Tibial nerve (tissue), 4 donors: ENCODE data around the gene TGFB1. TPM values are rescaled to one million over a fixed set of nuclear protein-coding genes. Genes with fewer than 3 reads are reported as not detected.
A peak's percentile ranks its signal among the peaks of the same experiment; 100 is the strongest.

Experiments used
- DNase-seq, 2 donors: peaks; one replicate each; pipeline ENCODE4 v3.0.0-alpha.2; 2019; ENCODE audit warnings: low spot score in 2 of 2
- H3K27ac ChIP-seq, 4 donors: fragments of 200-600 bp; sonication (generic) in 3 of 4; one replicate each; pipeline ENCODE4 v1.5.1; 2017 to 2019; ENCODE audit warnings: mild to moderate bottlenecking in 1 of 4
- H3K27me3 ChIP-seq, 2 donors: fragments of 200-600 bp; sonication (generic) in 1 of 2; one replicate each; pipeline versions ENCODE4 v1.5.1 to v1.6.0; 2017 to 2019
- H3K36me3 ChIP-seq, 3 donors: fragments of 200-600 bp; sonication (generic); one replicate each; pipeline ENCODE4 v1.5.1; 2018 to 2019
- H3K4me1 ChIP-seq, 4 donors: fragments of 200-600 bp; sonication (generic) in 3 of 4; one replicate each; pipeline ENCODE4 v1.5.1; 2017 to 2019
- H3K4me3 ChIP-seq, 4 donors: fragments of 200-600 bp; sonication (generic) in 3 of 4; one replicate each; pipeline ENCODE4 v1.5.1; 2017 to 2019; ENCODE audit warnings: mild to moderate bottlenecking in 1 of 4, moderate library complexity in 1 of 4
- H3K9me3 ChIP-seq, 4 donors: fragments of 200-600 bp; sonication (generic) in 3 of 4; one replicate each; pipeline ENCODE4 v1.5.1; 2017 to 2019
- CTCF ChIP-seq, 5 experiments: fragments of 200-600 bp in 3 of 5; fragments of 450-650 bp in 2 of 5; sonication (generic) in 3 of 5; IDR thresholded peaks; one replicate each; pipeline ENCODE4 v1.5.1; 2016 to 2019; ENCODE audit warnings: antibody characterized with exemption in 5 of 5, mild to moderate bottlenecking in 3 of 5, moderate library complexity in 2 of 5
- EP300 ChIP-seq, 2 donors: sonication (generic); formaldehyde crosslinking; IDR thresholded peaks; one replicate each; pipeline ENCODE4 v1.6.1; 2017; ENCODE audit warnings: antibody characterized with exemption in 2 of 2, mild to moderate bottlenecking in 1 of 2
- POLR2A ChIP-seq, 2 donors: fragments of 450-650 bp; IDR thresholded peaks; one replicate each; pipeline ENCODE4 v1.6.1; 2017; ENCODE audit warnings: antibody characterized with exemption in 2 of 2, mild to moderate bottlenecking in 2 of 2, moderate library complexity in 2 of 2
- WGBS, 2 donors: methylation state at CpG; one replicate each; pipeline ENCODE4 v1.1.5; 2018; 5-methylcytosine and 5-hydroxymethylcytosine counted together
- total RNA-seq, 4 donors: library from RNA; depleted of rRNA; stranded (reverse); fragments of >200 nt; gene quantifications; one replicate each; pipeline ENCODE4 v1.1.0, GENCODE V29; 2016

The TGFB1 gene
- total RNA-seq, 4 donors from 2014 or later: 14.6 to 31.8 (median 23.9) TPM

- no peak for DNase-seq
- TF ChIP-seq CTCF (IDR thresholded peaks at IDR 0.05) (no peak), POLR2A (IDR thresholded peaks at IDR 0.05) (no peak), EP300 (IDR thresholded peaks at IDR 0.05) (no peak)
- Histone ChIP-seq H3K36me3 (no peaks in the 10 kb centered on the region), H3K27me3 (no peaks in the 10 kb centered on the region), H3K9me3 (no peaks in the 10 kb centered on the region), H3K4me3 (peak overlapping the region; percentile 53 to 87 (median 86)), H3K27ac (peak overlapping the region; percentile 95 to 100 (median 98)), H3K4me1 (peaks cover 0 to 21% (median 9%) of the 10 kb centered on the region in 4 donors)
- 75 to 77% methylated on average over 14 of the region's 14 CpGs for WGBS, 2 donors
These were observed 11.0 kb upstream of the TGFB1 start for GRCh38 chr19:41364524-41365391.

- Histone ChIP-seq H3K27ac (peak within 1 kb of the TSS; percentile 95 to 100 (median 98)), H3K4me1 (peaks cover 0 to 21% (median 9%) of the 10 kb centered on the region in 4 donors), H3K4me3 (peak within 1 kb of the TSS; percentile 53 to 87 (median 86)), H3K36me3 (no peaks in the 10 kb centered on the region), H3K9me3 (no peaks in the 10 kb centered on the region), H3K27me3 (no peaks in the 10 kb centered on the region)
- peak; percentile 42 to 84 for TF ChIP-seq POLR2A (IDR thresholded peaks at IDR 0.05)
- TF ChIP-seq CTCF (IDR thresholded peaks at IDR 0.05): no peak
- peak; percentile 94 to 99 for TF ChIP-seq EP300 (IDR thresholded peaks at IDR 0.05)
- 1 to 2% methylated on average over 50 to 53 of the region's 56 CpGs for WGBS, 2 donors
- DNase-seq: peak; percentile 97 to 98
These were observed 10.2 kb upstream of the TGFB1 start, which contains the start of gene B9D2 for GRCh38 chr19:41363753-41364523. Gene B9D2 (minus strand): TSS chr19:41364149. CDS start chr19:41363519, 630 bp downstream.

- H3K36me3 ChIP-seq: no peaks in the 10 kb centered on the region
- DNase-seq: no peak
- 44 to 54% methylated on average over 6 of the region's 6 CpGs for WGBS, 2 donors
- H3K4me1 ChIP-seq: peaks cover 0 to 21% (median 9%) of the 10 kb centered on the region in 4 donors
- H3K27me3 ChIP-seq: no peaks in the 10 kb centered on the region
- H3K4me3 ChIP-seq: peak overlapping the region; percentile 53 to 87 (median 86)
- no peak for TF ChIP-seq EP300 (IDR thresholded peaks at IDR 0.05)
- TF ChIP-seq CTCF (IDR thresholded peaks at IDR 0.05): no peak
- no peak for TF ChIP-seq POLR2A (IDR thresholded peaks at IDR 0.05)
- H3K27ac ChIP-seq: peak overlapping the region; percentile 95 to 100 (median 98)
- H3K9me3 ChIP-seq: no peaks in the 10 kb centered on the region
These were observed 9.6 kb upstream of the TGFB1 start for GRCh38 chr19:41363371-41363752.

GRCh38 chr19:41362143-41362847 is 8.6 kb upstream of the TGFB1 start:
- no peak overlapping the region for H3K4me3 ChIP-seq
- no peak for TF ChIP-seq CTCF (IDR thresholded peaks at IDR 0.05)
- TF ChIP-seq POLR2A (IDR thresholded peaks at IDR 0.05): no peak
- TF ChIP-seq EP300 (IDR thresholded peaks at IDR 0.05): no peak
- DNase-seq: no peak

More at GRCh38 chr19:41362143-41362847, 8.6 kb upstream of the TGFB1 start:
- Histone ChIP-seq H3K9me3 (no peaks in the 10 kb centered on the region), H3K36me3 (no peaks in the 10 kb centered on the region), H3K27ac (no peak overlapping the region), H3K4me1 (peaks cover 0 to 21% (median 9%) of the 10 kb centered on the region in 4 donors), H3K27me3 (no peaks in the 10 kb centered on the region)
- WGBS, 2 donors: 87 to 92% methylated on average over 10 of the region's 10 CpGs
